Thymus (tissue), 11 donors: ENCODE measurements around the gene TNFRSF13B. TPM values are rescaled to one million over a fixed set of nuclear protein-coding genes. Genes with fewer than 3 reads are reported as not detected.
"Not testable (repeated sequence)": the region's sequence is repeated elsewhere in the genome, so short reads cannot be mapped to it uniquely, and the experiment has no call there.

Experiments used
- DNase-seq, 9 donors: peaks; one replicate each; pipeline ENCODE4 v3.0.0-alpha.2; 2013; ENCODE audit warnings: low spot score in 9 of 9, low read depth in 6 of 9, missing footprints in 1 of 9
- H3K27ac ChIP-seq, 2 donors: one replicate each; pipeline ENCODE4 v1.5.1; 2013; ENCODE audit warnings: control low read depth in 1 of 2, low read depth in 1 of 2, low read length in 1 of 2, mild to moderate bottlenecking in 1 of 2, moderate library complexity in 1 of 2
- H3K27me3 ChIP-seq, 2 donors: one replicate each; pipeline ENCODE4 v1.5.1; 2013; ENCODE audit warnings: low read length in 1 of 2; ENCODE audit not compliant: control insufficient read depth in 2 of 2, insufficient read depth in 1 of 2
- H3K36me3 ChIP-seq, 2 donors: one replicate each; pipeline ENCODE4 v1.5.1; 2013; ENCODE audit warnings: low read length in 1 of 2, mild to moderate bottlenecking in 1 of 2, moderate library complexity in 1 of 2; ENCODE audit not compliant: control insufficient read depth in 2 of 2, insufficient read depth in 2 of 2
- H3K4me1 ChIP-seq, 2 donors: one replicate each; pipeline ENCODE4 v1.5.1; 2013; ENCODE audit warnings: low read length in 2 of 2; ENCODE audit not compliant: control insufficient read depth in 2 of 2, insufficient read depth in 2 of 2
- H3K4me3 ChIP-seq, 2 donors: one replicate each; pipeline ENCODE4 v1.5.1; 2013; ENCODE audit warnings: low read length in 2 of 2, control low read depth in 1 of 2, mild to moderate bottlenecking in 1 of 2
- H3K9me3 ChIP-seq, 2 donors: one replicate each; pipeline ENCODE4 v1.5.1; 2013; ENCODE audit warnings: low read length in 1 of 2, mild to moderate bottlenecking in 1 of 2; ENCODE audit not compliant: control insufficient read depth in 2 of 2, insufficient read depth in 1 of 2
- WGBS: extraction: QIAGEN DNeasy Blood & Tissue Kit; methylation state at CpG from one replicate; pipeline ENCODE4 v1.1.7; 2013; 5-methylcytosine and 5-hydroxymethylcytosine counted together
- polyA plus RNA-seq: library from polyadenylated mRNA; stranded (reverse); fragments of 200-250 nt; gene quantifications from one replicate; pipeline ENCODE4 v1.2.3, GENCODE V29; 2013
- total RNA-seq: library from RNA; stranded (reverse); fragments of 120-200 nt; gene quantifications from one replicate; pipeline ENCODE4 v1.2.4, GENCODE V29; 2013
- donor health status: healthy.

TNFRSF13B gene
- total and polyA plus RNA-seq, 2 donors = 0.14 to 2.6 TPM

GRCh38 chr17:16926571-16927451 is 45.1 kb downstream of the TNFRSF13B start:
- Histone ChIP-seq H3K36me3 (no peaks in the 10 kb centered on the region), H3K27me3 (no peaks in the 10 kb centered on the region), H3K4me3 (no peak overlapping the region), H3K9me3 (no peaks in the 10 kb centered on the region), H3K4me1 (peaks cover 0 to 3% of the 10 kb centered on the region in 2 donors), H3K27ac (no peak overlapping the region)
- DNase-seq = no peak
- whole genome bisulfite sequencing = 90% methylated on average over 18 of the region's 18 CpGs

GRCh38 chr17:16926061-16926511 is 45.8 kb downstream of the TNFRSF13B start:
- H3K4me3 ChIP-seq = no peak overlapping the region
- no peaks in the 10 kb centered on the region for H3K36me3 ChIP-seq
- WGBS = over 99% methylated on average over 7 of the region's 7 CpGs
- H3K4me1 ChIP-seq = peaks cover 0 to 3% of the 10 kb centered on the region in 2 donors
- no peaks in the 10 kb centered on the region for H3K9me3 ChIP-seq
- H3K27me3 ChIP-seq = no peaks in the 10 kb centered on the region
- H3K27ac ChIP-seq = no peak overlapping the region
- no peak for DNase-seq

- 97% methylated on average over 15 of the region's 15 CpGs for WGBS
- H3K36me3 ChIP-seq = no peaks in the 10 kb centered on the region
- no peak for DNase-seq
- no peak overlapping the region for H3K4me3 ChIP-seq
- H3K27me3 ChIP-seq = no peaks in the 10 kb centered on the region
- no peak overlapping the region for H3K27ac ChIP-seq
- H3K4me1 ChIP-seq = peaks cover 0 to 3% of the 10 kb centered on the region in 2 donors
- no peaks in the 10 kb centered on the region for H3K9me3 ChIP-seq
Observed at GRCh38 chr17:16925461-16926060, 46.4 kb downstream of the TNFRSF13B start.

- H3K4me3 ChIP-seq = no peak overlapping the region
- H3K36me3 ChIP-seq = no peaks in the 10 kb centered on the region
- H3K27me3 ChIP-seq = no peaks in the 10 kb centered on the region
- H3K9me3 ChIP-seq = no peaks in the 10 kb centered on the region
- peaks cover 0 to 3% of the 10 kb centered on the region in 2 donors for H3K4me1 ChIP-seq
- H3K27ac ChIP-seq = no peak overlapping the region
- DNase-seq = no peak
- WGBS = 97% methylated on average over 10 of the region's 10 CpGs
Observed at GRCh38 chr17:16924696-16925440, 47.0 kb downstream of the TNFRSF13B start.

GRCh38 chr17:16923904-16924695 is 47.8 kb downstream of the TNFRSF13B start:
- Histone ChIP-seq H3K4me3 (no peak overlapping the region), H3K4me1 (peaks cover 0 to 3% of the 10 kb centered on the region in 2 donors), H3K27me3 (no peaks in the 10 kb centered on the region), H3K27ac (no peak overlapping the region), H3K9me3 (no peaks in the 10 kb centered on the region), H3K36me3 (no peaks in the 10 kb centered on the region)
- 92% methylated on average over 15 of the region's 15 CpGs for WGBS
- no peak for DNase-seq

GRCh38 chr17:16923097-16923903 is 48.6 kb downstream of the TNFRSF13B start:
- H3K27me3 ChIP-seq = no peaks in the 10 kb centered on the region
- H3K4me3 ChIP-seq = no peak overlapping the region
- H3K4me1 ChIP-seq = no peaks in the 10 kb centered on the region
- no peaks in the 10 kb centered on the region for H3K9me3 ChIP-seq
- no peak overlapping the region for H3K27ac ChIP-seq
- 97% methylated on average over 17 of the region's 17 CpGs for WGBS
- H3K36me3 ChIP-seq = no peaks in the 10 kb centered on the region
- DNase-seq = no peak

- H3K27ac ChIP-seq = no peak overlapping the region
- no peaks in the 10 kb centered on the region for H3K4me1 ChIP-seq
- no peaks in the 10 kb centered on the region for H3K36me3 ChIP-seq
- no peaks in the 10 kb centered on the region for H3K27me3 ChIP-seq
- no peaks in the 10 kb centered on the region for H3K9me3 ChIP-seq
- WGBS = 89% methylated on average over 4 of the region's 4 CpGs
- no peak overlapping the region for H3K4me3 ChIP-seq
- DNase-seq = no peak
Observed at GRCh38 chr17:16922386-16923096, 49.4 kb downstream of the TNFRSF13B start.

- not testable (repeated sequence) for H3K4me3 ChIP-seq, H3K36me3 ChIP-seq, H3K27ac ChIP-seq, DNase-seq, H3K27me3 ChIP-seq, H3K4me1 ChIP-seq, H3K9me3 ChIP-seq
- WGBS = 96% methylated on average over 6 of the region's 6 CpGs
Observed at GRCh38 chr17:16921451-16921850, 50.5 kb downstream of the TNFRSF13B start.
